Loucy (cell line): ENCODE data around the gene XPO4.

ENCODE experiments used
- H2AFZ ChIP-seq: fragments of 200-600 bp; sonication (generic); 2 replicates; pipeline ENCODE4 v1.6.0; 2016; ENCODE audit warnings: antibody characterized with exemption, mild to moderate bottlenecking, low read length, moderate library complexity
- H3F3A ChIP-seq: fragments of 200-600 bp; 2 replicates; pipeline ENCODE4 v1.6.0; 2016; ENCODE audit warnings: antibody characterized with exemption, low read depth, mild to moderate bottlenecking
- H3K27me3 ChIP-seq: fragments of 200-600 bp; sonication (generic); 2 replicates; pipeline ENCODE4 v1.6.1; 2014; ENCODE audit warnings: low read length, mild to moderate bottlenecking; ENCODE audit not compliant: insufficient read depth, poor library complexity, severe bottlenecking
- H3K36me3 ChIP-seq: fragments of 200-600 bp; sonication (generic); 2 replicates; pipeline ENCODE4 v1.6.1; 2016; ENCODE audit warnings: low read length; ENCODE audit not compliant: insufficient read depth
- H3K4me1 ChIP-seq: fragments of 200-600 bp; sonication (generic); 2 replicates; pipeline ENCODE4 v1.5.1; 2014; ENCODE audit warnings: low read length, mild to moderate bottlenecking; ENCODE audit not compliant: insufficient read depth, poor library complexity, severe bottlenecking
- H3K4me2 ChIP-seq: fragments of 200-600 bp; sonication (generic); 2 replicates; pipeline ENCODE4 v1.6.0; 2014; ENCODE audit warnings: antibody characterized with exemption, low read length, low read depth, mild to moderate bottlenecking; ENCODE audit not compliant: poor library complexity, severe bottlenecking
- H3K4me3 ChIP-seq: fragments of 200-600 bp; sonication (generic); 2 replicates; pipeline ENCODE4 v1.5.1; 2014; ENCODE audit warnings: low read length, mild to moderate bottlenecking, mixed read lengths; ENCODE audit not compliant: poor library complexity, severe bottlenecking
- H3K79me2 ChIP-seq: fragments of 200-600 bp; sonication (generic); 2 replicates; pipeline ENCODE4 v1.6.1; 2014; ENCODE audit warnings: low read length; ENCODE audit not compliant: insufficient read depth
- H3K9ac ChIP-seq: fragments of 200-600 bp; sonication (generic); 2 replicates; pipeline ENCODE4 v1.6.0; 2014; ENCODE audit warnings: mild to moderate bottlenecking, low read depth, low read length, moderate library complexity; ENCODE audit not compliant: poor library complexity, severe bottlenecking
- H3K9me2 ChIP-seq: fragments of 200-600 bp; sonication (generic); replicated peaks from 2 replicates; pipeline ENCODE4 v1.6.1; 2016; ENCODE audit warnings: low read depth, low read length, mixed read lengths
- H3K9me3 ChIP-seq: fragments of 200-600 bp; sonication (generic); 2 replicates; pipeline ENCODE4 v1.6.1; 2014; ENCODE audit warnings: mild to moderate bottlenecking, antibody characterized with exemption, low read length, low read depth; ENCODE audit not compliant: insufficient read depth
- H4K20me1 ChIP-seq: fragments of 200-600 bp; sonication (generic); 2 replicates; pipeline ENCODE4 v1.6.0; 2014; ENCODE audit warnings: antibody characterized with exemption, low read length, mild to moderate bottlenecking; ENCODE audit not compliant: insufficient read depth, poor library complexity, severe bottlenecking
- EZH2phosphoT487 ChIP-seq: fragments of 200-600 bp; IDR thresholded peaks from 2 replicates; pipeline ENCODE4 v1.6.1; 2018; ENCODE audit warnings: antibody characterized with exemption, mild to moderate bottlenecking, moderate library complexity, borderline replicate concordance
- TF ChIP-seq, protein P1 (sequence below): fragments of 200-600 bp; sonication (generic); conservative IDR thresholded peaks from 2 replicates; pipeline ENCODE4 v1.5.1; 2014; ENCODE audit warnings: mild to moderate bottlenecking, antibody characterized with exemption, low read length

XPO4 gene

DNA sequence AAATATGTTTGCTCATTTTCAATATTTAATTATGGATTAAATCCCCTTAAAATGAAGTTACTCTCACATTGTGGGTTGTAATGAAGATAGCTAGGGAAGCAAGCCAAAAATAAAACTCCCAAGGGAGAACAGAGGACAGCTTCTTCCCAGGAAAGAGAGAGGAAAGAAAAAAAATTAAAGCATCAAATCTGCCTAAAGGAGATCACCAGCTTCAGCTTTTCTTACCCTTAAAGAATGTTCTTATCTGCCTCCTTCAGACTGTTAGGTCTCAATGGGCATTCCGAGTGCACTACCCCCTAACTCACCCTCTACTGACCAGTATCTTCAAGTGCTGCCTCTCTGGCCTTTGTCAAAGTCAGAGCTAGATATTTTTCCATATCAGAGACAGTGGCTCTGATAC, 55.2 kb downstream of the XPO4 start:
- no peaks in the 10 kb centered on the region for H3K9me2 ChIP-seq
- TF ChIP-seq EZH2phosphoT487, result no peak
- TF ChIP-seq, protein P1, sequence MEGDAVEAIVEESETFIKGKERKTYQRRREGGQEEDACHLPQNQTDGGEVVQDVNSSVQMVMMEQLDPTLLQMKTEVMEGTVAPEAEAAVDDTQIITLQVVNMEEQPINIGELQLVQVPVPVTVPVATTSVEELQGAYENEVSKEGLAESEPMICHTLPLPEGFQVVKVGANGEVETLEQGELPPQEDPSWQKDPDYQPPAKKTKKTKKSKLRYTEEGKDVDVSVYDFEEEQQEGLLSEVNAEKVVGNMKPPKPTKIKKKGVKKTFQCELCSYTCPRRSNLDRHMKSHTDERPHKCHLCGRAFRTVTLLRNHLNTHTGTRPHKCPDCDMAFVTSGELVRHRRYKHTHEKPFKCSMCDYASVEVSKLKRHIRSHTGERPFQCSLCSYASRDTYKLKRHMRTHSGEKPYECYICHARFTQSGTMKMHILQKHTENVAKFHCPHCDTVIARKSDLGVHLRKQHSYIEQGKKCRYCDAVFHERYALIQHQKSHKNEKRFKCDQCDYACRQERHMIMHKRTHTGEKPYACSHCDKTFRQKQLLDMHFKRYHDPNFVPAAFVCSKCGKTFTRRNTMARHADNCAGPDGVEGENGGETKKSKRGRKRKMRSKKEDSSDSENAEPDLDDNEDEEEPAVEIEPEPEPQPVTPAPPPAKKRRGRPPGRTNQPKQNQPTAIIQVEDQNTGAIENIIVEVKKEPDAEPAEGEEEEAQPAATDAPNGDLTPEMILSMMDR, result no peak
- H3K36me3 ChIP-seq, result peaks cover 22% of the 10 kb centered on the region; the same call in 1 of the 2 replicates
- H3K9ac ChIP-seq, result no peak overlapping the region
- no peaks in the 10 kb centered on the region for H4K20me1 ChIP-seq
- no peak overlapping the region for H3K4me3 ChIP-seq
- no peak overlapping the region for H2AFZ ChIP-seq
- no peaks in the 10 kb centered on the region for H3F3A ChIP-seq
- no peak overlapping the region for H3K4me2 ChIP-seq
- no peaks in the 10 kb centered on the region for H3K9me3 ChIP-seq
- H3K27me3 ChIP-seq, result no peaks in the 10 kb centered on the region
- H3K79me2 ChIP-seq, result no peaks in the 10 kb centered on the region
- no peaks in the 10 kb centered on the region for H3K4me1 ChIP-seq

DNA sequence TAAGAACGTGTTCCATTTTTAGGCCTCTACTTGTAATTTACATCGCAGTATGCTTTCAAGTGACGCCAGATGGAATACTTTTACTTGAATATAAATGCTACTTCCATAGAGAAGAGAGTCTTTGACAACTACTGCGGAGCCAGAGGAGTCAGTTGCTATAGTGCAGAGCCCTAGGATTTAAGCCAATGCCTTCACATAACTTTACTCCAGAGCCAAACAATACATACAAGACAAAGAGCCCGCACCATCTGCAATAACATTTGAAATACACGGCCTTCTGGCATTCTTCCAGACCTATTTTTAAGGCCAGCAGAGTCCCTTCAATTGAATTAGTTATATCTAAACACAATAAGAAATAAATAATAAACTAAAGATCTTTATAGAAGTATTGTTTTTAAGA, 59.4 kb downstream of the XPO4 start:
- Histone ChIP-seq H3K79me2 (no peaks in the 10 kb centered on the region), H3K4me3 (no peak overlapping the region), H3K9me3 (no peaks in the 10 kb centered on the region), H3K4me1 (no peaks in the 10 kb centered on the region), H2AFZ (no peak overlapping the region), H3F3A (no peaks in the 10 kb centered on the region), H3K27me3 (no peaks in the 10 kb centered on the region), H3K9me2 (no peaks in the 10 kb centered on the region), H3K9ac (no peak overlapping the region), H4K20me1 (no peaks in the 10 kb centered on the region), H3K4me2 (no peak overlapping the region), H3K36me3 (peaks cover 44% of the 10 kb centered on the region; the same call in 1 of the 2 replicates)
- TF ChIP-seq, protein P1, result no peak
- TF ChIP-seq EZH2phosphoT487, result no peak

DNA sequence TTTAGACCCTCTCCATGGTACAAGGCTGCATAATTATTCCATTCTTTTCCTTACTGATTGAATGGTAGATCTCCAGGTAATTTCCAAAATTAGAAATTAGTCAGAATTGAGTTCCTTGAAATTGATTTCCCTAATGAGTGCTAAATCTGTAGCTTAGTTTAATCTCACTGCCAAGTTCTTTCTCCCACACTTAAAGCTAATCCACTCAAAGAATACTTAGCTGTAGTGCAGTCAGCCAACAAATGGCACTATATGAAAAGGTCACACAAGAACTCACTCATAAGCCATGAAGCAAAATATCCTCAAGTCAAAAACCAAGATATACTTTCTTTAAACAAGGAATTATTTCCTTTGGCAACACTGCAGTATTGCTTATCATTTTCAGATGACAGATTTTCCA, 62.0 kb downstream of the XPO4 start:
- TF ChIP-seq, protein P1, result no peak
- no peak for TF ChIP-seq EZH2phosphoT487
- no peaks in the 10 kb centered on the region for H3F3A ChIP-seq
- no peaks in the 10 kb centered on the region for H3K27me3 ChIP-seq
- H3K9me3 ChIP-seq, result no peaks in the 10 kb centered on the region
- H3K4me3 ChIP-seq, result no peak overlapping the region
- peaks cover 66% of the 10 kb centered on the region; the same call in 1 of the 2 replicates for H3K36me3 ChIP-seq
- H3K9me2 ChIP-seq, result no peaks in the 10 kb centered on the region
- no peak overlapping the region for H3K4me2 ChIP-seq
- no peak overlapping the region for H2AFZ ChIP-seq
- no peaks in the 10 kb centered on the region for H3K4me1 ChIP-seq
- H3K9ac ChIP-seq, result no peak overlapping the region
- no peaks in the 10 kb centered on the region for H4K20me1 ChIP-seq
- H3K79me2 ChIP-seq, result no peaks in the 10 kb centered on the region
